Naive B cell (primary cell): ENCODE results near the gene SRCAP. TPM values are rescaled to one million over a fixed set of nuclear protein-coding genes. Genes with fewer than 3 reads are reported as not detected.

ENCODE experiments used
- ATAC-seq, 2 donors: fragments of 150-1000 bp; cut with Tn5 transposase; 2 replicates each; pipeline ENCODE4 v1.10.0; 2021; ENCODE audit warnings: low read depth in 2 of 2, mild to moderate bottlenecking in 2 of 2, moderate library complexity in 2 of 2
- DNase-seq: peaks from one replicate; pipeline ENCODE4 v3.0.0; 2022
- H3K27ac Mint-ChIP-seq, 6 donors: one replicate each; pipeline ENCODE4 v1.8.0; 2020 to 2022; ENCODE audit warnings: mild to moderate bottlenecking in 6 of 6, mixed read lengths in 6 of 6, moderate library complexity in 5 of 6, inconsistent platforms in 2 of 6
- H3K27me3 Mint-ChIP-seq, 3 donors: one replicate each; pipeline ENCODE4 v1.8.0; 2021 to 2022; ENCODE audit warnings: mixed read lengths in 3 of 3, mild to moderate bottlenecking in 1 of 3
- H3K36me3 Mint-ChIP-seq, 2 donors: one replicate each; pipeline ENCODE4 v1.8.0; 2020 to 2022; ENCODE audit warnings: mixed read lengths in 2 of 2, inconsistent platforms in 1 of 2, mild to moderate bottlenecking in 1 of 2
- H3K4me1 Mint-ChIP-seq, 3 donors: one replicate each; pipeline ENCODE4 v1.8.0; 2020 to 2022; ENCODE audit warnings: mixed read lengths in 3 of 3, inconsistent platforms in 1 of 3, mild to moderate bottlenecking in 1 of 3, moderate library complexity in 1 of 3
- H3K4me3 Mint-ChIP-seq, 8 donors: one replicate each; pipeline ENCODE4 v1.8.0; 2020 to 2022; ENCODE audit warnings: mild to moderate bottlenecking in 8 of 8, mixed read lengths in 8 of 8, moderate library complexity in 8 of 8, inconsistent platforms in 2 of 8
- H3K9me3 Mint-ChIP-seq, 7 donors: one replicate each; pipeline ENCODE4 v1.8.0; 2020 to 2022; ENCODE audit warnings: mixed read lengths in 7 of 7, mild to moderate bottlenecking in 5 of 7, inconsistent platforms in 2 of 7, moderate library complexity in 1 of 7
- polyA plus RNA-seq, 6 donors: library from polyadenylated mRNA; unstranded; fragments of 300-500 nt; fragmentation: Illumina TruSeq; gene quantifications; one replicate each; pipeline ENCODE4 v1.2.3, GENCODE V29; 2021; ENCODE audit warnings: low read depth in 6 of 6

Gene SRCAP
- polyA plus RNA-seq, 6 donors from 2014 or later = 11.9 to 41.5 (median 14.8) TPM; not detected in 1

DNA sequence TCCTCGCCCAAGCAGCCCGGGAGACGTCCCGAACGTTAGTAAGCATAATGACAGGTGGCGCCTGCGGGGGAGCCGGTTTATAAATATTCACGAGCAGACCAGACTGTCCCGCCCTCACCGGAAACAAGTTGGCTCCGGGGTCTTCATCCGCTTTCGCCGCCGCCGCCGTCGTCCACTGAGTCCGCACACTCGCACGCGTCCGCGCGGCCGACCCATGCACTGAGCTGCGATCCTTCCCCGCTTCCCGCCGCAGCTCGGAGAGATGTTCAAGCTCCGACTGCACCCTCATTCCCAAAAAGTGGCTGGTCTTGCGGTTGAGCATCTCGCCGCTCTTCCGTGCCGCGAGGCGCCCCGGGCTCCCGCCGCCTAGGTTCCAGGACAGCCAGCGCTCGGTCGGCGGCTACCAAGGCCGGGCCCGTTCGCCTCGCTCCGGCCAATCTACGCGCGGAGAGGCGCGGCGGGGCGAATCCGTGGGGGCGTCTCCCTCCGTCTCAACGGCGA, 62.5 kb downstream of the SRCAP start:
- peaks cover 29 to 41% (median 38%) of the 10 kb centered on the region in 3 donors for H3K4me1 Mint-ChIP-seq
- peak overlapping the region; percentile 90 to 99 (median 96) for H3K27ac Mint-ChIP-seq
- H3K27me3 Mint-ChIP-seq = no peaks in the 10 kb centered on the region
- DNase-seq (peak; percentile 63), ATAC-seq (peak; percentile 46 to 57)
- H3K36me3 Mint-ChIP-seq = peaks cover 0 to 4% of the 10 kb centered on the region in 2 donors
- no peaks in the 10 kb centered on the region for H3K9me3 Mint-ChIP-seq
- H3K4me3 Mint-ChIP-seq = peak overlapping the region; percentile 93 to 98 (median 98)

- Mint-ChIP-seq H3K27me3 (no peaks in the 10 kb centered on the region), H3K36me3 (peaks cover 5 to 8% of the 10 kb centered on the region in 2 donors), H3K27ac (peak within 1 kb of the TSS; percentile 90 to 99 (median 96)), H3K4me1 (peaks cover 29 to 41% (median 38%) of the 10 kb centered on the region in 3 donors), H3K9me3 (no peaks in the 10 kb centered on the region), H3K4me3 (peak within 1 kb of the TSS; percentile 93 to 98 (median 98))
- DNase-seq = peak; percentile 95
- ATAC-seq = peak; percentile 88 to 89
Observed at GRCh38 chr16:30761928-30762902, 63.2 kb downstream of the SRCAP start, which contains the start of the genes CFAP119 and RNF40. CFAP119 (minus strand) TSS chr16:30762062; CDS start chr16:30761748, 314 bp downstream. RNF40 (plus strand) TSS chr16:30762322; CDS start chr16:30762546, 224 bp downstream.

DNA sequence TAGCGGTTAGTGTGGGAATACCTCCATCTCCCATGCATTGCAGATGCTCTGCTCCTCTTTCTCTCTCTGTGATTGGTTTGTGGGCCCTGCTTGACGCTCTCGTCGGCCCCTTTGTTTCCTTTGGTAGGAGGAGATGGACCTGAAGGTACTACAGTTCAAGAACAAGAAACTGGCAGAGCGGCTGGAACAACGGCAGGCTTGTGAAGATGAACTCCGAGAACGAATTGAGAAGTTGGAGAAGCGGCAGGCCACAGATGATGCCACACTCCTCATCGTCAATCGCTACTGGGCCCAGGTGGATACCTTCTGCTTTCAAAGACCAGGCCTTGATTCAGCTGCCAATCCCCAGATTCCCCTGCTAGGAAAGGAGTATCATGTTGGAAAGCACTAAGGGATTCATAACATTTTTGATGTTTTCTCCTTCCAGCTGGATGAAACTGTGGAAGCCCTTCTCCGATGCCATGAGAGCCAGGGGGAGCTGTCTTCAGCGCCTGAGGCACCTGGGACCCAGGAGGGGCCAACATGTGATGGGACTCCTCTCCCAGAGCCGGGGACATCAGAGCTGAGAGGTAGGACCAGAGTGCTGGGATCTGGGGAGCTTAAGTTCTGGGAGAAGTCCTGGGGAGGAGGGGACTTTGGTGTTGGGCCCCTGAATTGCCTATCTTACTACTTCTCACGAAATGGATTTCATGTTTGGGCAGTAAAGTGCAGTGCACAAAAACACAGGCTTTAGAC, 64.2 kb downstream of the SRCAP start:
- H3K27ac Mint-ChIP-seq = peak overlapping the region in 4 of 6 donors; percentile 91 to 98 (median 96)
- no peaks in the 10 kb centered on the region for H3K9me3 Mint-ChIP-seq
- no peak for DNase-seq
- no peaks in the 10 kb centered on the region for H3K27me3 Mint-ChIP-seq
- H3K4me1 Mint-ChIP-seq = peaks cover 29 to 41% (median 38%) of the 10 kb centered on the region in 3 donors
- no peak for ATAC-seq
- H3K4me3 Mint-ChIP-seq = peak overlapping the region; percentile 93 to 98 (median 98)
- peaks cover 8 to 9% of the 10 kb centered on the region in 2 donors for H3K36me3 Mint-ChIP-seq

GRCh38 chr16:30764086-30764485, 65.1 kb downstream of the SRCAP start:
- DNase-seq (no peak), ATAC-seq (no peak)
- peaks cover 29 to 34% (median 33%) of the 10 kb centered on the region in 3 donors for H3K4me1 Mint-ChIP-seq
- H3K27me3 Mint-ChIP-seq = no peaks in the 10 kb centered on the region
- no peaks in the 10 kb centered on the region for H3K9me3 Mint-ChIP-seq
- peaks cover 16 to 17% of the 10 kb centered on the region in 2 donors for H3K36me3 Mint-ChIP-seq
- H3K4me3 Mint-ChIP-seq = peak overlapping the region in 6 of 8 donors; percentile 44 to 98 (median 95)
- no peak overlapping the region for H3K27ac Mint-ChIP-seq

- DNase-seq (no peak), ATAC-seq (no peak)
- peak overlapping the region in 1 of 6 donors; percentile 72 for H3K27ac Mint-ChIP-seq
- peak overlapping the region in 3 of 8 donors; percentile 30 to 77 (median 44) for H3K4me3 Mint-ChIP-seq
- peaks cover 26 to 32% (median 28%) of the 10 kb centered on the region in 3 donors for H3K4me1 Mint-ChIP-seq
- H3K36me3 Mint-ChIP-seq = peaks cover 17% of the 10 kb centered on the region in 2 donors
- no peaks in the 10 kb centered on the region for H3K9me3 Mint-ChIP-seq
- H3K27me3 Mint-ChIP-seq = no peaks in the 10 kb centered on the region
Observed at GRCh38 chr16:30764816-30765465, 66.0 kb downstream of the SRCAP start.

DNA sequence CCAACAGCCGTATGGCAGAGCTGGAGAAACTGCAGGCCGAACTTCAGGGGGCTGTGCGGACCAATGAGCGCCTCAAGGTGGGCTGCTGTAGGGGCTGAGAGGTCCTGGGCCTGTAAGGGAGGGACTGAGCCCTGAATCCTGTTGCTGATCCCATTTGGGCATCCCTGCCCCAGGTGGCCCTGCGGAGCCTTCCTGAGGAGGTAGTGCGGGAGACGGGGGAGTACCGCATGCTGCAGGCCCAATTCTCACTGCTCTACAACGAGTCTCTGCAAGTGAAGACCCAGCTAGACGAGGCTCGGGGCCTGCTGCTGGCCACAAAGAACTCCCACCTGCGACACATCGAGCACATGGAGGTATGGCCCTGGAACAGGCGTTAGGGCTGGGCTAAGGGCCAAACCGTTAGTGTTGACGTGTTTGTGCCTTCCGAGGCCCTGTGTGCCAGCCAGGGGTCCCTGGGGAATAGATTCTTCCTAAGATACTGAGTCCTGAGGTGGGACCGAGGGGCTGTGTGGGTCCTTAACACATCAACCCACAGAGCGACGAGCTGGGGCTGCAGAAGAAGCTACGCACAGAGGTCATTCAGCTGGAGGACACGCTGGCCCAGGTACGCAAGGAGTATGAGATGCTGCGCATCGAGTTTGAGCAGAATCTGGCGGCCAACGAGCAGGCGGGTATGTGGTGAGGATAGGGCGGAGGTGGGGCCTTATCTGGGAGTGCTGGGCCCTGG, 67.4 kb downstream of the SRCAP start:
- H3K27ac Mint-ChIP-seq = no peak overlapping the region
- peak overlapping the region in 1 of 8 donors; percentile 43 for H3K4me3 Mint-ChIP-seq
- H3K9me3 Mint-ChIP-seq = no peaks in the 10 kb centered on the region
- ATAC-seq (no peak), DNase-seq (no peak)
- peaks cover 16 to 22% (median 21%) of the 10 kb centered on the region in 3 donors for H3K4me1 Mint-ChIP-seq
- H3K27me3 Mint-ChIP-seq = no peaks in the 10 kb centered on the region
- peaks cover 17% of the 10 kb centered on the region in 2 donors for H3K36me3 Mint-ChIP-seq

GRCh38 chr16:30766933-30767284, 67.9 kb downstream of the SRCAP start:
- H3K9me3 Mint-ChIP-seq = no peaks in the 10 kb centered on the region
- H3K36me3 Mint-ChIP-seq = peaks cover 17 to 20% of the 10 kb centered on the region in 2 donors
- no peak for ATAC-seq
- DNase-seq = no peak
- no peaks in the 10 kb centered on the region for H3K27me3 Mint-ChIP-seq
- peak overlapping the region in 2 of 8 donors; percentile 43 to 69 for H3K4me3 Mint-ChIP-seq
- peaks cover 16 to 22% (median 20%) of the 10 kb centered on the region in 3 donors for H3K4me1 Mint-ChIP-seq
- no peak overlapping the region for H3K27ac Mint-ChIP-seq

GRCh38 chr16:30767767-30768465, 68.9 kb downstream of the SRCAP start:
- ATAC-seq = peak; percentile 66 to 79
- peaks cover 17 to 30% of the 10 kb centered on the region in 2 donors for H3K36me3 Mint-ChIP-seq
- no peaks in the 10 kb centered on the region for H3K9me3 Mint-ChIP-seq
- H3K27me3 Mint-ChIP-seq = no peaks in the 10 kb centered on the region
- H3K4me1 Mint-ChIP-seq = peaks cover 17 to 24% (median 22%) of the 10 kb centered on the region in 3 donors
- DNase-seq = no peak
- H3K27ac Mint-ChIP-seq = no peak overlapping the region
- no peak overlapping the region for H3K4me3 Mint-ChIP-seq

- peaks cover 16 to 20% (median 19%) of the 10 kb centered on the region in 3 donors for H3K4me1 Mint-ChIP-seq
- no peak overlapping the region for H3K4me3 Mint-ChIP-seq
- H3K9me3 Mint-ChIP-seq = no peaks in the 10 kb centered on the region
- DNase-seq = no peak
- ATAC-seq = no peak
- peak overlapping the region in 2 of 6 donors; percentile 75 to 96 for H3K27ac Mint-ChIP-seq
- H3K27me3 Mint-ChIP-seq = no peaks in the 10 kb centered on the region
- peaks cover 17 to 32% of the 10 kb centered on the region in 2 donors for H3K36me3 Mint-ChIP-seq
Observed at GRCh38 chr16:30768583-30769181, 69.7 kb downstream of the SRCAP start.

DNA sequence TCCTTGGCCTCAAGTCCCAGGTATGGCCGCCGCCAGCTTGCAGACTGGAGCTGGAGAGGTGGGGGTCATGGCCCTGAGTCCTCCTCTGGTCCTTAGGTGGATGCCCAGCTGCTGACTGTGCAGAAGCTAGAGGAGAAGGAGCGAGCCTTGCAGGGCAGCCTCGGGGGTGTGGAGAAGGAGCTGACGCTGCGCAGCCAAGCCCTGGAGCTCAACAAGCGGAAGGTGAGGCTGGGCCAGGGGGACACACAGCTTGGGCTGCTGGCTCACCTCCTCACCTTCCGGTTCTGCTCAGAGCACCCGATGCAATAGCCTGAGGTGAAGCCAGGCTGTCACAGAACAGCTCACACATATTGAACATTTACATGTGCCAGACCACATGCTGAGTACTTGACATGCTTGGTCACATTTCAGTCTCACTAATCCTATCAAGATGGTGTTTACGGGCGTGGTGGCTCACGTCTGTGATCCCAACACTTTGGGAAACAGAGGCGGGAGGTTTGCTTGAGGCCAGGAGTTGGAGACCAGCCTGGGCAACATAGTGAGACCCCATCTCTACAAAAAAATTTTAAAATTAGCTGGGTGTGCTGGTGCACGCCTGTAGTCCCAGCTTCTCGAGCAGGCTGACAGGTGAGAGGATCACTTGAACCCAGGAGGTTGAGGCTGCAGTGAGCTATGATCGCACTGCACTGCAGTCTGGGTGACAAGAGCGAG, 70.6 kb downstream of the SRCAP start:
- ATAC-seq (peak; percentile 32 to 75), DNase-seq (no peak)
- Mint-ChIP-seq H3K27me3 (no peaks in the 10 kb centered on the region), H3K36me3 (peaks cover 17 to 32% of the 10 kb centered on the region in 2 donors), H3K27ac (peak overlapping the region in 1 of 6 donors; percentile 42), H3K9me3 (no peaks in the 10 kb centered on the region), H3K4me3 (peak overlapping the region in 1 of 8 donors; percentile 29), H3K4me1 (peaks cover 16 to 23% (median 22%) of the 10 kb centered on the region in 3 donors)

DNA sequence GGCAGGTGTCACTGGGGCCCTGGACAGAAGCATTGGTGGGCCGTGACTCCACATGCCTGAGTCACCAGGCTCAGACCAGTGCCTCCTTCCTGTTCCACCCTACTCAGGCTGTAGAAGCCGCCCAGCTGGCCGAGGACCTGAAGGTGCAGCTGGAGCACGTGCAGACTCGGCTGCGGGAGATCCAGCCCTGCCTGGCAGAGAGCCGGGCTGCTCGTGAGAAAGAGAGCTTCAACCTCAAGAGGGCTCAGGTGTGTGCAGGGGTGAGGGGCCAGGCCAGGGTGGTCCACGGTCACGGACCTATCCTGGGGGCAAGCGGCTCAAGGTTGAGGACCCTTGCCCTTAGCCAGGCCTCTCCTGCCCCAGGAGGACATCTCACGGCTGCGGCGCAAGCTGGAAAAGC, 72.8 kb downstream of the SRCAP start:
- H3K27me3 Mint-ChIP-seq = peaks cover 0 to 2% (median 2%) of the 10 kb centered on the region in 3 donors
- DNase-seq (no peak), ATAC-seq (no peak)
- no peaks in the 10 kb centered on the region for H3K9me3 Mint-ChIP-seq
- no peak overlapping the region for H3K27ac Mint-ChIP-seq
- H3K36me3 Mint-ChIP-seq = peaks cover 12 to 32% of the 10 kb centered on the region in 2 donors
- peaks cover 20 to 41% (median 38%) of the 10 kb centered on the region in 3 donors for H3K4me1 Mint-ChIP-seq
- H3K4me3 Mint-ChIP-seq = peak overlapping the region in 1 of 8 donors; percentile 45
